ENCODE data around the gene CPB2.

Gene CPB2

GRCh38 chr13:46146898-46147297, 42.1 kb upstream of the CPB2 start:
- no peaks in the 10 kb centered on the region for H3K36me3 ChIP-seq (ENCODE audit: control insufficient read depth, insufficient read depth, low read length)
- H2BK15ac ChIP-seq (replicated peaks; ENCODE audit: low read depth): no peak overlapping the region
- no peak overlapping the region for H3K23ac ChIP-seq (ENCODE audit: low read length)
- no peaks in the 10 kb centered on the region for H3K4me1 ChIP-seq (ENCODE audit: control insufficient read depth, low read depth, low read length)
- no peak overlapping the region for H3K4me2 ChIP-seq (ENCODE audit: low read length)
- no peak overlapping the region for H3K56ac ChIP-seq (ENCODE audit: low read length)
- H2BK120ac ChIP-seq (ENCODE audit: low read depth, low read length): no peak overlapping the region
- no peaks in the 10 kb centered on the region for H3K79me1 ChIP-seq (ENCODE audit: low read length)
- no peaks in the 10 kb centered on the region for H3K79me2 ChIP-seq (ENCODE audit: control insufficient read depth, insufficient read depth, low read length)
- H4K8ac ChIP-seq (ENCODE audit: low read depth, low read length): no peak overlapping the region
- H3K4me3 ChIP-seq (ENCODE audit: low read length): no peak overlapping the region
- no peak overlapping the region for H3K27ac ChIP-seq (ENCODE audit: low read depth, low read length)
- no peak overlapping the region for H2BK5ac ChIP-seq (ENCODE audit: low read length)
- H2AK5ac ChIP-seq (ENCODE audit: low read length): no peak overlapping the region
- H3K27me3 ChIP-seq (ENCODE audit: insufficient read depth, low read length, poor library complexity): no peaks in the 10 kb centered on the region
- H3K9ac ChIP-seq (ENCODE audit: low read length): no peak overlapping the region
- no CpG with 5 or more reads among the region's 3 CpGs for WGBS (ENCODE audit: extremely low coverage, insufficient coverage, low lambda C conversion rate)
- no peak overlapping the region for H3K18ac ChIP-seq (ENCODE audit: low read length)
- peak; percentile 62 for DNase-seq
- H3K4ac ChIP-seq (ENCODE audit: low read depth, low read length): no peak overlapping the region
- H4K5ac ChIP-seq (ENCODE audit: low read length): no peak overlapping the region

GRCh38 chr13:46145950-46146349, 41.1 kb upstream of the CPB2 start:
- no peak for DNase-seq
- no CpG with 5 or more reads among the region's 2 CpGs for WGBS (ENCODE audit: extremely low coverage, insufficient coverage, low lambda C conversion rate)
- Histone ChIP-seq H3K4me2 (ENCODE audit: low read length) (no peak overlapping the region), H3K18ac (ENCODE audit: low read length) (no peak overlapping the region), H3K4ac (ENCODE audit: low read depth, low read length) (no peak overlapping the region), H3K4me1 (ENCODE audit: control insufficient read depth, low read depth, low read length) (no peaks in the 10 kb centered on the region), H3K79me2 (ENCODE audit: control insufficient read depth, insufficient read depth, low read length) (no peaks in the 10 kb centered on the region), H3K56ac (ENCODE audit: low read length) (no peak overlapping the region), H4K8ac (ENCODE audit: low read depth, low read length) (peak overlapping the region; percentile 13), H3K27me3 (ENCODE audit: insufficient read depth, low read length, poor library complexity) (no peaks in the 10 kb centered on the region), H3K4me3 (ENCODE audit: low read length) (no peak overlapping the region), H3K27ac (ENCODE audit: low read depth, low read length) (no peak overlapping the region), H4K5ac (ENCODE audit: low read length) (no peak overlapping the region), H2BK5ac (ENCODE audit: low read length) (no peak overlapping the region), H3K79me1 (ENCODE audit: low read length) (no peaks in the 10 kb centered on the region), H3K36me3 (ENCODE audit: control insufficient read depth, insufficient read depth, low read length) (no peaks in the 10 kb centered on the region), H2BK120ac (ENCODE audit: low read depth, low read length) (no peak overlapping the region), H2BK15ac (replicated peaks; ENCODE audit: low read depth) (no peak overlapping the region), H3K23ac (ENCODE audit: low read length) (no peak overlapping the region), H3K9ac (ENCODE audit: low read length) (no peak overlapping the region), H2AK5ac (ENCODE audit: low read length) (no peak overlapping the region)

- Histone ChIP-seq H2BK15ac (replicated peaks; ENCODE audit: low read depth) (no peak overlapping the region), H3K18ac (ENCODE audit: low read length) (no peak overlapping the region), H3K27me3 (ENCODE audit: insufficient read depth, low read length, poor library complexity) (no peaks in the 10 kb centered on the region), H3K36me3 (ENCODE audit: control insufficient read depth, insufficient read depth, low read length) (no peaks in the 10 kb centered on the region), H3K4me1 (ENCODE audit: control insufficient read depth, low read depth, low read length) (no peaks in the 10 kb centered on the region), H4K5ac (ENCODE audit: low read length) (no peak overlapping the region), H3K4ac (ENCODE audit: low read depth, low read length) (no peak overlapping the region), H4K8ac (ENCODE audit: low read depth, low read length) (no peak overlapping the region), H2AK5ac (ENCODE audit: low read length) (no peak overlapping the region), H3K4me3 (ENCODE audit: low read length) (no peak overlapping the region), H3K79me2 (ENCODE audit: control insufficient read depth, insufficient read depth, low read length) (no peaks in the 10 kb centered on the region), H3K23ac (ENCODE audit: low read length) (no peak overlapping the region), H2BK5ac (ENCODE audit: low read length) (no peak overlapping the region), H3K79me1 (ENCODE audit: low read length) (no peaks in the 10 kb centered on the region), H3K27ac (ENCODE audit: low read depth, low read length) (no peak overlapping the region), H3K56ac (ENCODE audit: low read length) (no peak overlapping the region), H3K4me2 (ENCODE audit: low read length) (no peak overlapping the region), H2BK120ac (ENCODE audit: low read depth, low read length) (no peak overlapping the region), H3K9ac (ENCODE audit: low read length) (no peak overlapping the region)
- DNase-seq: no peak
- no CpG with 5 or more reads among the region's 4 CpGs for WGBS (ENCODE audit: extremely low coverage, insufficient coverage, low lambda C conversion rate)
Measured at GRCh38 chr13:46145135-46145534, 40.3 kb upstream of the CPB2 start.

- no peaks in the 10 kb centered on the region for H3K36me3 ChIP-seq (ENCODE audit: control insufficient read depth, insufficient read depth, low read length)
- H4K5ac ChIP-seq (ENCODE audit: low read length): no peak overlapping the region
- H3K18ac ChIP-seq (ENCODE audit: low read length): no peak overlapping the region
- no peak overlapping the region for H4K8ac ChIP-seq (ENCODE audit: low read depth, low read length)
- no peak overlapping the region for H2BK120ac ChIP-seq (ENCODE audit: low read depth, low read length)
- no peak overlapping the region for H3K23ac ChIP-seq (ENCODE audit: low read length)
- H3K4me3 ChIP-seq (ENCODE audit: low read length): no peak overlapping the region
- no peak overlapping the region for H3K9ac ChIP-seq (ENCODE audit: low read length)
- H3K79me1 ChIP-seq (ENCODE audit: low read length): no peaks in the 10 kb centered on the region
- no peak overlapping the region for H3K4ac ChIP-seq (ENCODE audit: low read depth, low read length)
- no peak overlapping the region for H3K27ac ChIP-seq (ENCODE audit: low read depth, low read length)
- H2BK15ac ChIP-seq (replicated peaks; ENCODE audit: low read depth): no peak overlapping the region
- H3K56ac ChIP-seq (ENCODE audit: low read length): no peak overlapping the region
- no peak overlapping the region for H3K4me2 ChIP-seq (ENCODE audit: low read length)
- no CpG with 5 or more reads among the region's 4 CpGs for WGBS (ENCODE audit: extremely low coverage, insufficient coverage, low lambda C conversion rate)
- no peaks in the 10 kb centered on the region for H3K27me3 ChIP-seq (ENCODE audit: insufficient read depth, low read length, poor library complexity)
- H3K79me2 ChIP-seq (ENCODE audit: control insufficient read depth, insufficient read depth, low read length): no peaks in the 10 kb centered on the region
- H3K4me1 ChIP-seq (ENCODE audit: control insufficient read depth, low read depth, low read length): no peaks in the 10 kb centered on the region
- no peak for DNase-seq
- no peak overlapping the region for H2BK5ac ChIP-seq (ENCODE audit: low read length)
- no peak overlapping the region for H2AK5ac ChIP-seq (ENCODE audit: low read length)
Measured at GRCh38 chr13:46143184-46143701, 38.4 kb upstream of the CPB2 start.

GRCh38 chr13:46142776-46143175, 37.9 kb upstream of the CPB2 start:
- Histone ChIP-seq H2BK15ac (replicated peaks; ENCODE audit: low read depth) (no peak overlapping the region), H3K27me3 (ENCODE audit: insufficient read depth, low read length, poor library complexity) (no peaks in the 10 kb centered on the region), H3K23ac (ENCODE audit: low read length) (no peak overlapping the region), H3K27ac (ENCODE audit: low read depth, low read length) (no peak overlapping the region), H3K4ac (ENCODE audit: low read depth, low read length) (no peak overlapping the region), H2AK5ac (ENCODE audit: low read length) (no peak overlapping the region), H3K79me2 (ENCODE audit: control insufficient read depth, insufficient read depth, low read length) (no peaks in the 10 kb centered on the region), H3K56ac (ENCODE audit: low read length) (no peak overlapping the region), H3K4me3 (ENCODE audit: low read length) (no peak overlapping the region), H4K8ac (ENCODE audit: low read depth, low read length) (no peak overlapping the region), H3K4me2 (ENCODE audit: low read length) (no peak overlapping the region), H3K79me1 (ENCODE audit: low read length) (no peaks in the 10 kb centered on the region), H2BK120ac (ENCODE audit: low read depth, low read length) (no peak overlapping the region), H3K4me1 (ENCODE audit: control insufficient read depth, low read depth, low read length) (no peaks in the 10 kb centered on the region), H3K36me3 (ENCODE audit: control insufficient read depth, insufficient read depth, low read length) (no peaks in the 10 kb centered on the region), H3K18ac (ENCODE audit: low read length) (no peak overlapping the region), H3K9ac (ENCODE audit: low read length) (no peak overlapping the region), H2BK5ac (ENCODE audit: low read length) (no peak overlapping the region), H4K5ac (ENCODE audit: low read length) (no peak overlapping the region)
- no CpG with 5 or more reads among the region's 3 CpGs for WGBS (ENCODE audit: extremely low coverage, insufficient coverage, low lambda C conversion rate)
- DNase-seq: no peak

GRCh38 chr13:46140044-46140443, 35.2 kb upstream of the CPB2 start:
- H3K79me2 ChIP-seq (ENCODE audit: control insufficient read depth, insufficient read depth, low read length): no peaks in the 10 kb centered on the region
- no CpG with 5 or more reads among the region's 2 CpGs for WGBS (ENCODE audit: extremely low coverage, insufficient coverage, low lambda C conversion rate)
- no peak overlapping the region for H3K4ac ChIP-seq (ENCODE audit: low read depth, low read length)
- H3K79me1 ChIP-seq (ENCODE audit: low read length): no peaks in the 10 kb centered on the region
- H3K4me2 ChIP-seq (ENCODE audit: low read length): no peak overlapping the region
- H4K8ac ChIP-seq (ENCODE audit: low read depth, low read length): no peak overlapping the region
- no peak overlapping the region for H2BK120ac ChIP-seq (ENCODE audit: low read depth, low read length)
- no peak overlapping the region for H3K18ac ChIP-seq (ENCODE audit: low read length)
- no peak overlapping the region for H3K56ac ChIP-seq (ENCODE audit: low read length)
- no peaks in the 10 kb centered on the region for H3K36me3 ChIP-seq (ENCODE audit: control insufficient read depth, insufficient read depth, low read length)
- no peak overlapping the region for H3K4me3 ChIP-seq (ENCODE audit: low read length)
- H2BK5ac ChIP-seq (ENCODE audit: low read length): no peak overlapping the region
- no peak overlapping the region for H4K5ac ChIP-seq (ENCODE audit: low read length)
- H2AK5ac ChIP-seq (ENCODE audit: low read length): no peak overlapping the region
- DNase-seq: no peak
- no peaks in the 10 kb centered on the region for H3K27me3 ChIP-seq (ENCODE audit: insufficient read depth, low read length, poor library complexity)
- no peak overlapping the region for H3K27ac ChIP-seq (ENCODE audit: low read depth, low read length)
- no peak overlapping the region for H3K9ac ChIP-seq (ENCODE audit: low read length)
- no peak overlapping the region for H2BK15ac ChIP-seq (replicated peaks; ENCODE audit: low read depth)
- H3K23ac ChIP-seq (ENCODE audit: low read length): no peak overlapping the region
- H3K4me1 ChIP-seq (ENCODE audit: control insufficient read depth, low read depth, low read length): peaks cover 4% of the 10 kb centered on the region

Data from mesendoderm (in vitro differentiated cells).